Right ventricle myocardium superior (tissue), 1 donor: ENCODE measurements around the gene TMEM181. TPM values are rescaled to one million over a fixed set of nuclear protein-coding genes. Genes with fewer than 3 reads are reported as not detected.
A peak's percentile ranks its signal among the peaks of the same experiment; 100 is the strongest.
"Not testable (repeated sequence)": the region's sequence is repeated elsewhere in the genome, so short reads cannot be mapped to it uniquely, and the experiment has no call there.

Source experiments
- ATAC-seq: fragments of 200-7000 bp; cut with Tn5 transposase; one replicate; pipeline ENCODE4 v1.9.1; 2020; ENCODE audit warnings: mild to moderate bottlenecking; ENCODE audit not compliant: poor library complexity
- DNase-seq: peaks from one replicate; pipeline ENCODE4 v3.0.0-alpha.2; 2020
- intact Hi-C: fragments of 100-400 bp; cut with DNase I; formaldehyde crosslinking; loops from one replicate; pipeline ENCODE4 v1.11.2; 2022
- total RNA-seq: library from RNA; stranded (reverse); fragmentation: NEBNext Ultra II Directional; extraction: Animal tissue kit (Norgen Biotek cat#: 25700); gene quantifications from one replicate; pipeline ENCODE4 v1.2.1, GENCODE V29; 2021
- donor health status: DM: no; HTN: yes; CAD: no; lungs with severe emphysema.

Gene TMEM181
- total RNA-seq, 1 donor from 2014 or later: 8.8 TPM

DNA sequence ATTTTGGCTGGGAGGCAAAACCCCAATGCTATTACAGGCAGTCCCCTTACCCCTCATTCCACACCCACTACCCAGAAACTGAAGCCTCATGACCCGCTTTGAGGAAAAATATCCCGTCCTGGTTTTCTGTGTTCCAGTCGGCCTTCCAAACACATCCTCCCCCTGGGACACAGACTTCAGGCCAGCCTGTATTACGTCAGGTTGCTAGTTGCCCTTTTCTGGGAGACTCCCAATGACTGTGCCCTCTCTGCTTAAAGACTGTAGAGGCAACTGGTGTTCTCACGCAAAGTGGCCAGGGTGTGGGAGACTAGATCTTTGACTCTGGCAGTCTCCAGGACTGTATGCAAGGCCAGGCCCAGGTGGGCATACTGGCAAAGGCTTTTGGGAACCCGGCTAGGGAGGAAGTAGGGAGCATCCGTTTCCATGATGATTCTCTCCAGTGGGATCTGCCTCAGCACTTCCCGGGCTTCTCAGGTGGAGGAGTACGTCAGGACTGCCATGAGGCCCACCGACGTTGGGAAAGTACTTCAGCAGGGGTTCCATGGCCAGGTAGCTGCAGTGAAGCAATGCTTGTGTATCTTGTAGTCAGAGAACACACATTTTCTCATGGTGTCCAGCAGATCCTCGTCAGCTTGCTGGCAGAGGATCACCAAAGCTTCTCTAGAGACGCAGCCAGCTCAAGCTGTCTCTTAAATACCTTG, 49.7 kb downstream of the TMEM181 start:
- DNase-seq: no peak
- ATAC-seq: no peak
- intact Hi-C loops: loop anchor here (10.0 kb wide), 1 partner anchor 385 kb away; no protein-coding TSS in a partner anchor

GRCh38 chr6:158610319-158610968, 50.6 kb downstream of the TMEM181 start:
- DNase-seq (no peak), ATAC-seq (peak; percentile 73)
- intact Hi-C loops: no loop called here

DNA sequence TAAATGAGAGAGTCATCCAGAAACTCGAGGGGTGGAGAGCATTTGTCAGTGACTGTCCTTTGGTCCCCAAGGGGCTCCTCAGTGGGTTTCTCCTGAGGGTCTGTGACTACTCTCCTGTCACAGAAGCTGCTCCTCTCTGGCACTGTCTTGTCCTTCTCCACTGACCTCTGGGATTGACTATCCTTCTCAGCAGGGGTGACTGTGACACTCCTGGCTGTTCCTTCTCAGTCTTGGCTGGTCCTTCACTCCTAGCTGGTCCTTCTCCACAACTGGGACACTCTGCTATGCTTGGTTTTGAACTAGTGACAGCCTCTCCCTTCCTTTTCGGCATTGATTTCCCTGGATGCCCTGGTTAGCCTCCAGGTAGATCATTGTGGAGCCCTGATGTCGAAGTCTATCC, 51.1 kb downstream of the TMEM181 start:
- intact Hi-C loops: no loop called here
- ATAC-seq (no peak), DNase-seq (no peak)

DNA sequence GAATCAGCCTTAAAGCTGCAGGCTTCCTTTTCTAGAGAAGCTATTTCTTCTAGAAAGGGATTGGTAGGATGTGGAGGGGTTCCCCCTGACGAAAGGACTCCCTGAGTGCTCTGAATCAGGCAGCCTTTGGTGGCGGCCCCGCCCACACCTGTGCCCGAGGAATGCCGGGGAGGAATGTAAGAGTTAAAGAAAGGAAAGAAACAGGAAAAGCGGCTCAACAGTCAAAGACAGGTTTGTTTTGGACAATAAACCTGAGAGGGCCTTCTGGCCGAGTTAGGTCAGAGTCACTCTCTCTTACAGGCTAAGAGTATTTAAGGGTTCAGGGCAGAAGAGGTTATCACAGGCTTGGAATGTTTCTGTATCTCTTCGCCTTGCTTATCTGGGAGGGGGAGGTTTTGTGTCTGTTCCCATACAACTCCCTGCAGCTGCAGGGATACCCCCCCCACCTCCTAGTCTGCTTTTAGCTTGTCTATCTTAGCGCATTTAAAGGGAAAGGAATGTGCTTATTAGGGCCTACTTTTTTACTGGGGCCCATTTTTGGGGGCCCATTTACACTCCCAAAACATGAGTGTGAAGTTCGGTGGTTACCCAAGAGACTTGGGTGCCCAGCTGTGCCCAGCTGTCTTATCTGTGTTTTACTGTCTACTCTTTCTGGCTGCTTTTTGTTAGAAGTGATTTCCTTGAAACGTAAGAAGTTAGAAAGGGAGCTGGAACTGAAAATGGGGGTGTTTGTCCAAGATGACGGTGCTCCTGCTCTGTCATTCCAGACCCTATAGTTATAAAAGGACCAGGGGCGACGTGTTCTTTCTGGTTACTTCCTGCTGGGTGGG, 51.9 kb downstream of the TMEM181 start:
- DNase-seq (no peak), ATAC-seq (peak; percentile 15)
- intact Hi-C loops: no loop called here

DNA sequence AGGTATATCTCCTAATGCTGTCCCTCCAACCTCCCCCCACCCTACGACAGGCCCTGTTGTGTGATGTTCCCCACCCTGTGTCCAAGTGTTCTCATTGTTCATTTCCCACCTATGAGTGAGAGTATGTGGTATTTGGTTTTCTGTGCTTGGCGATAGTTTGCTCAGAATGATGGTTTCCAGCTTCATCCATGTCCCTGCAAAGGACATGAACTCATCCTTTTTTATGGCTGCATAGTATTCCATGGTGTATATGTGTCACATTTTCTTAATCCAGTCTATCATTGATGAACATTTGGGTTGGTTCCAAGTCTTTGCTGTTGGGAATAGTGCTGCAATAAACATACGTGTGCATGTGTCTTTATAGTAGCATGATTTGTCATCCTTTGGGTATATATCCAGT, 54.7 kb downstream of the TMEM181 start:
- not testable (repeated sequence) for ATAC-seq

DNA sequence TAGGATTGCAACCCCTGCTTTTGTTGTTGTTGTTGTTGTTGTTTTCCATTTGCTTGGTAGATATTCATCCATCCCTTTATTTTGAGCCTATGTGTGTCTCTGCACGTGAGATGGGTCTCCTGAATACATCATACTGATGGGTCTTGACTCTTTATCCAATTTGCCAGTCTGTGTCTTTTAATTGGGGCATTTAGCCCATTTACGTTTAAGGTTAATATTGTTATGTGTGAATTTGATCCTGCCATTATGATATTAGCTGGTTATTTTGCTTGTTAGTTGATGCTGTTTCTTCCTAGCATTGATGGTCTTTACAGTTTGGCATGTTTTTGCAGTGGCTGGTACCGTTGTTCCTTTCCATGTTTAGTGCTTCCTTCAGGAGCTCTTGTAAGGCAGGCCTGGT, 58.4 kb downstream of the TMEM181 start:
- DNase-seq, intact Hi-C loops, ATAC-seq: not testable (repeated sequence)

More for the DNA sequence above, 54.7 kb downstream of the TMEM181 start:
- DNase-seq, intact Hi-C loops: not testable (repeated sequence)

GRCh38 chr6:158619922-158620801, 60.3 kb downstream of the TMEM181 start:
- no peak for ATAC-seq
- intact Hi-C loops: loop anchor here (10.0 kb wide), 1 partner anchor 75 kb away; no protein-coding TSS in a partner anchor

GRCh38 chr6:158620963-158621693, 61.2 kb downstream of the TMEM181 start:
- no peak for DNase-seq
- no peak for ATAC-seq
- intact Hi-C loops: loop anchor here (10.0 kb wide), 1 partner anchor 74 kb away; no protein-coding TSS in a partner anchor

More at GRCh38 chr6:158619922-158620801, 60.3 kb downstream of the TMEM181 start:
- DNase-seq: no peak

- intact Hi-C loops: loop anchor here (10.0 kb wide), 1 partner anchor 73 kb away; no protein-coding TSS in a partner anchor
- ATAC-seq (no peak), DNase-seq (no peak)
Measured at GRCh38 chr6:158621694-158622544, 62.0 kb downstream of the TMEM181 start.

DNA sequence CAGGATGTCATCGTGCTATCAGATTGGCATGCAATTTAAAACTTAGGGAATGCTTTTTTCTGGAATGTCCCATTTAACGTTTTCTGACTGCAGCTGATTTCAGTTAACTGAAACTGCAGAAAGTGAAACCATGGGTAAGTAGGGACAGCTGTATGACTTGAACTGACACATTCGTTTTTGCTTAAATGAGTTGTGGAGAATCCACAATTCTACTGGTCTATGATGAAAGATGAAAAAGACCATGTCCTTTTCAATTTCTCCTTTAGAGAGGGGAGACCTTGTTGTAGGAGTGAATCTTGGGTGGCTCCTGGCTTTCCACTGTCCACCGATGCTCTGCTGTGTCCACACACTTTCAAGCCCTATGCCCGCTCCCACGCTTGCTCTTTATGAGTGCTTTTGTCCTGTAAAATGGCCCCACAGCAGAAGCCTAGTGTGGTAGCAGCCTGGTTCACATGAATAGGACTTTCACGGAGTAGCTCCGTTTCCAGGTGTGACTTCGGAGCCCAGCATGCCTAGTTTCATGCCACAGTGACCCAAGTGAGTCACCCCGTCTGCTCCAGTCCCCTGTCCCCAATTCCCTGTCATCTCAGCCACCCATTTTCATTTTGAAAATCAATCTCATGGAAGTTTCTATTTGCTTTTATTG, 62.8 kb downstream of the TMEM181 start:
- no peak for DNase-seq
- no peak for ATAC-seq
- intact Hi-C loops: loop anchor here (10.0 kb wide), 1 partner anchor 72 kb away; no protein-coding TSS in a partner anchor

DNA sequence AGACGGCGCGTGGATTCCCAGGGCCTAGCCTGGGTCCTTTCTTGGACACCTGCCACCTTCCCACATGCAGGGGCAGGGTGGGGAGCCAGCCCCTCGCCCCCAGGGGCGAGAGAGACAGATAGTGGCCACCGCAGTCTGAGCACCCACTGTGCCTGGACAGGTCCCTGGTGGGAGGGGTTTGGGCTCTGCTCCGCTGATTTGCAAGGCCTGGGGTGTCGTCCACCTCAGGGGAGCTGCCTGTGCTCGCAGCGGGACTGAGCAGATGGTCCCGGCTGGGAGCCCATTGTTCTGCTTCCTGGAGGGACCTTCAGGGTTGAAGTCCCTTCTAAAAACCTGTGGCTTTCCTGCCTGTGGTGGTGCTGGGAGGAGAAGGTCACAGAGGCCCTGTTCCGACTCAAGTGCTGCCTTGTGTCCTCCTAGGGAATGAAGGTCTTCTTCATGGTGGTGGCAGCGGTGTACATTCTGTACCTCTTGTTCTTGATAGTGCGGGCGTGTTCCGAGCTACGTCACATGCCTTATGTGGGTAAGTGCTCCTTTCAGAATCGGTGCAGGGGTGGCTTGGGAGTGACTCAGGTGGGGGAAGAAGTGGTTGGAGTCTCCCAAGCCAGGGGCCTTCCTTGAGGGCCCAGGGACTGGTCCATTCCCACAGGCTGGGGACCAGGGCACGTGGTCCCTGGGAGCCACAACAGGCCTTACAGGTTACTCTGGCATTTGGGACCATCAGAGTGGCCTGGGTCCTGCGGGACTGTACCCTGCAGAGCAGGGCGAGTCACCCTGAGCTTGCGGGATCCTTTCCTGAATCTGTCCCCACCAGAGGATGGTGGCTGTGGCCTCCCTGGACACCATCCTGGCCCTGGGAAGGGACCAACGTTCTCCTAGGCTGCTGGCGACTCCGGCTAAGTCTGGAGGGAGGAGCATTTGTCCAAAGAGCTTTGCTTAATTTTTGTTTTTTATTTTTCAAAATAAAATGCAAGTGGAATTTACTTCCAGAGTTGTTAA, 65.1 kb downstream of the TMEM181 start:
- DNase-seq (no peak), ATAC-seq (no peak)
- intact Hi-C loops: loop anchor here (10.0 kb wide), 1 partner anchor 70 kb away; no protein-coding TSS in a partner anchor

DNA sequence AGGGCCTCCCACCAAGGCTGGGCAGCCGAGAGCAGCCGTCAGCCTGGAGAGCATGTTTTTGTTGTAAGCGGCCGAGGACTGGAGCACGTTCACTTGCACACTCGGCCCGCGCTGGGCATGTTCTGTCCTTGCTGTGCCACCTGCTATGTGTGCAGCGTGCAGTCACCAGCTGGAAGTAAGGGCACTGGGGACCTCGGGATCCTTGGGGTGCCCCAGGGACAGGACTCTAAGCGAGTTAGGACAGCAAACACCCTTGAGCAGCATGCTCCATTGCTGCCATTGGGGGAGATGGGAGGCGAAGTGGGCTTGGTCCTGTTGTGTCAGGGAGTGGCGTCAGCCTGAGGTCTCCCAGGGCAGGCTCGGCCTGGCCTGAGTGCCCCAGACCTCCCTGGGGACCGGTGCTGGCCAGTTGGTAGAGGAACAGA, 66.0 kb downstream of the TMEM181 start:
- ATAC-seq (no peak), DNase-seq (no peak)
- intact Hi-C loops: loop anchor here (10.0 kb wide), 1 partner anchor 69 kb away; no protein-coding TSS in a partner anchor

DNA sequence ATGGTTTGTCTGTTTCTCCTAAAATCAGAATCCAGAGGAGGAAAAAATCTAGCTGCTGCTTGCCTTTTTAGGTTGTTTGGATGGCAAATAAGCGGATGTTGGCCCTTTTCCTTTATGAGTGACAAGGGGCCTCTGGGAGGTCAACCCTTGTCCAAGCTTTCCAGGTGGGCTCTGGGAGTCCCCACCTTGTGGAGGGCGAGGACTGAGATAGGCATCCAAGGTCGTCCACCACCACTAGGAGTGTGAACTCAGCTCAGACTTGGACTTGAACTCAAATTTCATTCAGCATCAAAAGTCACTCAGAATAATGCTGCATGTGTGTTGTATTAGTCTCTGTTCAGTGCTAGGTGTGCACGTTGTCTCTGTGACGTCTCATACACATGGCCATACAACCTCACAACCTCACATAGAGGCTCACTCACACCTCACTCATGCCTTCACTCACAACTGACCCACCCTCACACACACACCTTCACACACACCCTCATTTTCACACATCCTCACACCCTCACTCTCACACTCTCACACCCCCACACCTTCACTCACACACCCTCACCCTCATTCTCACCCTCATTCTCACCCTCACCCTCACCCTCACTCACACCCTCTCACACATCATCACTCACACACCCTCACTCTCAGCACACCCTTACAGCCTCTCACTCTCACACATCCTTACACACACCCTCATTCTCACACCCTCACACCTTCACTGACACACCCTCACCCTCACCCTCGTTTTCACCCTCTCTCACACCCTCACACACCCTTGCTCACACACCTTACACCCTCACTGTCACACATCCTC, 66.7 kb downstream of the TMEM181 start:
- intact Hi-C loops: loop anchor here (10.0 kb wide), 1 partner anchor 68 kb away; no protein-coding TSS in a partner anchor
- ATAC-seq: no peak
- no peak for DNase-seq
